Measurements from ENCODE around the gene PIGBOS1. TPM values are rescaled to one million over a fixed set of nuclear protein-coding genes. Genes with fewer than 3 reads are reported as not detected.

Gene PIGBOS1
- total and polyA plus RNA-seq, 9 of the 15 experiments (the other 6 are each of a cell fraction or from before 2014, with no cell fraction given) = 25.2 to 76.2 (median 46.0) TPM

DNA sequence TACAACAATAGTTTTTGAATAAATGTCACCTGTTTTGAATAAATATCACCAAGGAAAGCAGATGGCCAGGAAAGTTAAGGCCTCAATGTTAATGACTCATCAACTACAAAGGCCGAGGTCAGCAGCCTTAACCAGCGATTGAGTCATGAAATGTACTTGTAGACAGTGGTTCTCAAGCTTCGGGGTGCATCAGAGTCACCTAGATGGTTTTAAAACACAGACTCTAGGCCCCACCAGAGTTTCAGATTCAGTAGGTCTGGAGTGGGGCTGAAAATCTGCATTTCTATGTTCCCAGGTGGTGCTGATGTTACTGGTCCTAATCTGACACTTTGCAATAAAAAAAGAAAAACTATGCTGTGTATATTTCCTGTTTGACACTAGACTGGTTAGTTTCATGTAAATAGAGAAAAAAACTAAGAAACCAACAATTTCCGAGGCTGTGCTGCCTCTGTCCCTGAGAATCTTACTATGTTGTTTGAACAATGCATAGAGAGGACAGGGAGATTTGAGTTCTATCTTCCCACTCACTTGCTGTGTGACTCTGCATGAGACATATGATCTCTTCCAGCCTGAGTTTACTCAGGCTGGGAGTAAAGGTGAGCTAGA lies 39.1 kb downstream of the PIGBOS1 start:
- peak overlapping the region; percentile 61 for H3K4me2 ChIP-seq (ENCODE audit: insufficient read depth, low read length)
- peak; percentile 81 for ATAC-seq
- H2AFZ ChIP-seq (ENCODE audit: low read depth, low read length) = no peak overlapping the region
- intact Hi-C loops (cut with micrococcal nuclease) (loop anchor here (2.0 kb wide), 1 partner anchor 43 kb away; no protein-coding TSS in a partner anchor), in situ Hi-C loops (cut with MboI) (loop anchor here (5.0 kb wide), 1 partner anchor 38 kb away; no protein-coding TSS in a partner anchor)
- no peaks in the 10 kb centered on the region for H3K27me3 ChIP-seq (ENCODE audit: control insufficient read depth in 2 of 2, insufficient read depth in 2 of 2, low read length in 2 of 2)
- peaks cover 10% of the 10 kb centered on the region; the same call in 1 of the 2 replicates for H4K20me1 ChIP-seq (replicated peaks; ENCODE audit: control insufficient read depth, insufficient read depth, low read length)
- no TSS peak for BruUV-seq (replicated peaks)
- peak; percentile 70 to 91 (median 73) for DNase-seq (ENCODE audit: extremely low read depth in 1 of 4, low spot score in 3 of 4)
- no peak overlapping the region for H3K4me3 ChIP-seq
- peaks cover 32 to 69% of the 10 kb centered on the region in 2 experiments for H3K4me1 ChIP-seq (replicated peaks in 1 of 2; ENCODE audit: control insufficient read depth in 2 of 2, insufficient read depth in 2 of 2, low read length in 2 of 2)
- 4% methylated on average over 4 of the region's 4 CpGs for WGBS (ENCODE audit: insufficient coverage, low coverage, missing lambda C conversion rate)
- POLR2A ChIA-PET = interaction anchor here (0.7 to 3.4 kb wide), 4 partner anchors 10 to 42 kb away, joined by 3 to 14 read pairs (median 4); no protein-coding TSS in a partner anchor
- H3K36me3 ChIP-seq (ENCODE audit: control insufficient read depth, insufficient read depth, low read length) = peaks cover 32% of the 10 kb centered on the region
- H3K79me2 ChIP-seq (ENCODE audit: control insufficient read depth, insufficient read depth, low read length) = peaks cover 92% of the 10 kb centered on the region
- H3K27ac ChIP-seq (ENCODE audit: extremely low read depth, low read depth, low read length) = peak overlapping the region; percentile 86
- peak; percentile 92 for FAIRE-seq
- peaks cover 4% of the 10 kb centered on the region for H3K9me1 ChIP-seq (ENCODE audit: control insufficient read depth, insufficient read depth, low read length)
- H3K9ac ChIP-seq (ENCODE audit: insufficient read depth in 1 of 2, low read depth in 2 of 2, low read length in 2 of 2) = peak overlapping the region in 1 of 2 experiments; percentile 55; a peak in 2 of 4 replicates
- H3K9me3 ChIP-seq (replicated peaks; ENCODE audit: control insufficient read depth, insufficient read depth, low read depth, low read length) = no peaks in the 10 kb centered on the region
- CTCF ChIA-PET (ENCODE audit: low intra/inter-chr PET ratio) = no interaction called here
- TF ChIP-seq SRSF7 (optimal IDR thresholded peaks at IDR 0.05; ENCODE audit: low read depth, low read length) (no peak), RNF2 (IDR thresholded peaks at IDR 0.05) (peak; percentile 62; the same call in 1 of the 2 replicates), SMAD3 (CRISPR knock-in tag; conservative IDR thresholded peaks at IDR 0.05) (no peak), CBFB (CRISPR knock-in tag; IDR thresholded peaks at IDR 0.05) (no peak), NFXL1 (CRISPR knock-in tag; IDR thresholded peaks at IDR 0.05) (no peak), HDAC2 (IDR thresholded peaks at IDR 0.05) (no peak; the same call in 1 of the 2 replicates), ZNF197 (CRISPR knock-in tag; IDR thresholded peaks at IDR 0.05; ENCODE audit: low read depth) (no peak), SMAD4 (CRISPR knock-in tag; conservative IDR thresholded peaks at IDR 0.05) (peak; percentile 61)
- TF ChIP-seq, protein P1, sequence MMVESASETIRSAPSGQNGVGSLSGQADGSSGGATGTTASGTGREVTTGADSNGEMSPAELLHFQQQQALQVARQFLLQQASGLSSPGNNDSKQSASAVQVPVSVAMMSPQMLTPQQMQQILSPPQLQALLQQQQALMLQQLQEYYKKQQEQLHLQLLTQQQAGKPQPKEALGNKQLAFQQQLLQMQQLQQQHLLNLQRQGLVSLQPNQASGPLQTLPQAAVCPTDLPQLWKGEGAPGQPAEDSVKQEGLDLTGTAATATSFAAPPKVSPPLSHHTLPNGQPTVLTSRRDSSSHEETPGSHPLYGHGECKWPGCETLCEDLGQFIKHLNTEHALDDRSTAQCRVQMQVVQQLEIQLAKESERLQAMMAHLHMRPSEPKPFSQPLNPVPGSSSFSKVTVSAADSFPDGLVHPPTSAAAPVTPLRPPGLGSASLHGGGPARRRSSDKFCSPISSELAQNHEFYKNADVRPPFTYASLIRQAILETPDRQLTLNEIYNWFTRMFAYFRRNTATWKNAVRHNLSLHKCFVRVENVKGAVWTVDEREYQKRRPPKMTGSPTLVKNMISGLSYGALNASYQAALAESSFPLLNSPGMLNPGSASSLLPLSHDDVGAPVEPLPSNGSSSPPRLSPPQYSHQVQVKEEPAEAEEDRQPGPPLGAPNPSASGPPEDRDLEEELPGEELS (CRISPR knock-in tag; IDR thresholded peaks at IDR 0.05; ENCODE audit: borderline replicate concordance) = no peak
- TF ChIP-seq, protein P2, sequence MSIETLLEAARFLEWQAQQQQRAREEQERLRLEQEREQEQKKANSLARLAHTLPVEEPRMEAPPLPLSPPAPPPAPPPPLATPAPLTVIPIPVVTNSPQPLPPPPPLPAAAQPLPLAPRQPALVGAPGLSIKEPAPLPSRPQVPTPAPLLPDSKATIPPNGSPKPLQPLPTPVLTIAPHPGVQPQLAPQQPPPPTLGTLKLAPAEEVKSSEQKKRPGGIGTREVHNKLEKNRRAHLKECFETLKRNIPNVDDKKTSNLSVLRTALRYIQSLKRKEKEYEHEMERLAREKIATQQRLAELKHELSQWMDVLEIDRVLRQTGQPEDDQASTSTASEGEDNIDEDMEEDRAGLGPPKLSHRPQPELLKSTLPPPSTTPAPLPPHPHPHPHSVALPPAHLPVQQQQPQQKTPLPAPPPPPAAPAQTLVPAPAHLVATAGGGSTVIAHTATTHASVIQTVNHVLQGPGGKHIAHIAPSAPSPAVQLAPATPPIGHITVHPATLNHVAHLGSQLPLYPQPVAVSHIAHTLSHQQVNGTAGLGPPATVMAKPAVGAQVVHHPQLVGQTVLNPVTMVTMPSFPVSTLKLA (conservative IDR thresholded peaks at IDR 0.05) = peak in 1 of 2 experiments; percentile 41; a peak in 1 of 4 replicates
- TF ChIP-seq, protein P3, sequence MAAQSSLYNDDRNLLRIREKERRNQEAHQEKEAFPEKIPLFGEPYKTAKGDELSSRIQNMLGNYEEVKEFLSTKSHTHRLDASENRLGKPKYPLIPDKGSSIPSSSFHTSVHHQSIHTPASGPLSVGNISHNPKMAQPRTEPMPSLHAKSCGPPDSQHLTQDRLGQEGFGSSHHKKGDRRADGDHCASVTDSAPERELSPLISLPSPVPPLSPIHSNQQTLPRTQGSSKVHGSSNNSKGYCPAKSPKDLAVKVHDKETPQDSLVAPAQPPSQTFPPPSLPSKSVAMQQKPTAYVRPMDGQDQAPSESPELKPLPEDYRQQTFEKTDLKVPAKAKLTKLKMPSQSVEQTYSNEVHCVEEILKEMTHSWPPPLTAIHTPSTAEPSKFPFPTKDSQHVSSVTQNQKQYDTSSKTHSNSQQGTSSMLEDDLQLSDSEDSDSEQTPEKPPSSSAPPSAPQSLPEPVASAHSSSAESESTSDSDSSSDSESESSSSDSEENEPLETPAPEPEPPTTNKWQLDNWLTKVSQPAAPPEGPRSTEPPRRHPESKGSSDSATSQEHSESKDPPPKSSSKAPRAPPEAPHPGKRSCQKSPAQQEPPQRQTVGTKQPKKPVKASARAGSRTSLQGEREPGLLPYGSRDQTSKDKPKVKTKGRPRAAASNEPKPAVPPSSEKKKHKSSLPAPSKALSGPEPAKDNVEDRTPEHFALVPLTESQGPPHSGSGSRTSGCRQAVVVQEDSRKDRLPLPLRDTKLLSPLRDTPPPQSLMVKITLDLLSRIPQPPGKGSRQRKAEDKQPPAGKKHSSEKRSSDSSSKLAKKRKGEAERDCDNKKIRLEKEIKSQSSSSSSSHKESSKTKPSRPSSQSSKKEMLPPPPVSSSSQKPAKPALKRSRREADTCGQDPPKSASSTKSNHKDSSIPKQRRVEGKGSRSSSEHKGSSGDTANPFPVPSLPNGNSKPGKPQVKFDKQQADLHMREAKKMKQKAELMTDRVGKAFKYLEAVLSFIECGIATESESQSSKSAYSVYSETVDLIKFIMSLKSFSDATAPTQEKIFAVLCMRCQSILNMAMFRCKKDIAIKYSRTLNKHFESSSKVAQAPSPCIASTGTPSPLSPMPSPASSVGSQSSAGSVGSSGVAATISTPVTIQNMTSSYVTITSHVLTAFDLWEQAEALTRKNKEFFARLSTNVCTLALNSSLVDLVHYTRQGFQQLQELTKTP (IDR thresholded peaks at IDR 0.05; ENCODE audit: low read depth in 1 of 2, partially characterized antibody in 2 of 2) = peak in 1 of 2 experiments; percentile 54
- TF ChIP-seq, protein P4, sequence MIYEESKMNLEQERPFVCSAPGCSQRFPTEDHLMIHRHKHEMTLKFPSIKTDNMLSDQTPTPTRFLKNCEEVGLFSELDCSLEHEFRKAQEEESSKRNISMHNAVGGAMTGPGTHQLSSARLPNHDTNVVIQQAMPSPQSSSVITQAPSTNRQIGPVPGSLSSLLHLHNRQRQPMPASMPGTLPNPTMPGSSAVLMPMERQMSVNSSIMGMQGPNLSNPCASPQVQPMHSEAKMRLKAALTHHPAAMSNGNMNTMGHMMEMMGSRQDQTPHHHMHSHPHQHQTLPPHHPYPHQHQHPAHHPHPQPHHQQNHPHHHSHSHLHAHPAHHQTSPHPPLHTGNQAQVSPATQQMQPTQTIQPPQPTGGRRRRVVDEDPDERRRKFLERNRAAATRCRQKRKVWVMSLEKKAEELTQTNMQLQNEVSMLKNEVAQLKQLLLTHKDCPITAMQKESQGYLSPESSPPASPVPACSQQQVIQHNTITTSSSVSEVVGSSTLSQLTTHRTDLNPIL (CRISPR knock-in tag; IDR thresholded peaks at IDR 0.05) = no peak
